ENCODE measurements around the gene C10orf71. TPM values are rescaled to one million over a fixed set of nuclear protein-coding genes. Genes with fewer than 3 reads are reported as not detected.
A peak's percentile ranks its signal among the peaks of the same experiment; 100 is the strongest.

The C10orf71 gene
- polyA plus RNA-seq, 12 donors, result 10.9 to 48.1 (median 33.4) TPM; not detected in 1

GRCh38 chr10:49359349-49360270 is 60.6 kb downstream of the C10orf71 start:
- peak; percentile 19 for DNase-seq

GRCh38 chr10:49360271-49361177 is 61.6 kb downstream of the C10orf71 start:
- no peak for DNase-seq

GRCh38 chr10:49361178-49361554 is 62.2 kb downstream of the C10orf71 start:
- DNase-seq, result no peak

GRCh38 chr10:49361735-49362568 is 63.0 kb downstream of the C10orf71 start:
- DNase-seq, result no peak

- DNase-seq, result no peak
Observed at GRCh38 chr10:49362596-49363260, 63.8 kb downstream of the C10orf71 start.

- no peak for DNase-seq
Observed at GRCh38 chr10:49363309-49364031, 64.5 kb downstream of the C10orf71 start.

GRCh38 chr10:49364051-49364450 is 65.1 kb downstream of the C10orf71 start:
- no peak for DNase-seq

GRCh38 chr10:49364747-49365146 is 65.8 kb downstream of the C10orf71 start:
- DNase-seq, result no peak

GRCh38 chr10:49365275-49365674 is 66.3 kb downstream of the C10orf71 start:
- DNase-seq, result no peak

- DNase-seq, result no peak
Observed at GRCh38 chr10:49365675-49366415, 66.9 kb downstream of the C10orf71 start.

- no peak for DNase-seq
Observed at GRCh38 chr10:49366460-49366859, 67.5 kb downstream of the C10orf71 start.

GRCh38 chr10:49367600-49367999 is 68.6 kb downstream of the C10orf71 start:
- DNase-seq, result no peak

- no peak for DNase-seq
Observed at GRCh38 chr10:49368256-49368655, 69.3 kb downstream of the C10orf71 start.

GRCh38 chr10:49369216-49370162 is 70.5 kb downstream of the C10orf71 start:
- DNase-seq, result no peak

GRCh38 chr10:49370326-49371100 is 71.5 kb downstream of the C10orf71 start:
- DNase-seq, result no peak

GRCh38 chr10:49371967-49372366 is 73.0 kb downstream of the C10orf71 start:
- no peak for DNase-seq

GRCh38 chr10:49373361-49373760 is 74.4 kb downstream of the C10orf71 start:
- DNase-seq, result no peak

- no peak for DNase-seq
Observed at GRCh38 chr10:49374740-49375139, 75.8 kb downstream of the C10orf71 start.
